Measurements from ENCODE around the gene TGFB2.
"Not testable (repeated sequence)": the region's sequence is repeated elsewhere in the genome, so short reads cannot be mapped to it uniquely, and the experiment has no call there.

TGFB2 gene

GRCh38 chr1:218344814-218345672 lies at the start of gene TGFB2:
Gene TGFB2 (plus strand): TSS chr1:218345336. CDS start chr1:218346702, 1,366 bp downstream.
- in situ Hi-C loops (cut with HindIII; ENCODE audit: low pct_ligation_motif_present, low pct_unique_long_range_greater_than_20kb, low sequenced_read_pairs), result no loop called here

GRCh38 chr1:218296162-218296561 lies 49.0 kb upstream of the TGFB2 start:
- in situ Hi-C loops (cut with HindIII; ENCODE audit: low pct_ligation_motif_present, low pct_unique_long_range_greater_than_20kb, low sequenced_read_pairs), result no loop called here
- DNase-seq, result no peak

More at GRCh38 chr1:218344814-218345672, at the start of gene TGFB2:
- peak; percentile 92 for DNase-seq

GRCh38 chr1:218297461-218297860 lies 47.7 kb upstream of the TGFB2 start:
- DNase-seq, result no peak
- in situ Hi-C loops (cut with HindIII; ENCODE audit: low pct_ligation_motif_present, low pct_unique_long_range_greater_than_20kb, low sequenced_read_pairs), result no loop called here

- no peak for DNase-seq
- in situ Hi-C loops (cut with HindIII; ENCODE audit: low pct_ligation_motif_present, low pct_unique_long_range_greater_than_20kb, low sequenced_read_pairs), result no loop called here
Measured at GRCh38 chr1:218297867-218298266, 47.3 kb upstream of the TGFB2 start.

- in situ Hi-C loops (cut with HindIII; ENCODE audit: low pct_ligation_motif_present, low pct_unique_long_range_greater_than_20kb, low sequenced_read_pairs), result no loop called here
- no peak for DNase-seq
Measured at GRCh38 chr1:218298398-218298797, 46.7 kb upstream of the TGFB2 start.

- in situ Hi-C loops (cut with HindIII; ENCODE audit: low pct_ligation_motif_present, low pct_unique_long_range_greater_than_20kb, low sequenced_read_pairs), result no loop called here
- DNase-seq, result peak; percentile 58
Measured at GRCh38 chr1:218299416-218299815, 45.7 kb upstream of the TGFB2 start.

GRCh38 chr1:218301217-218301616 lies 43.9 kb upstream of the TGFB2 start:
- in situ Hi-C loops (cut with HindIII; ENCODE audit: low pct_ligation_motif_present, low pct_unique_long_range_greater_than_20kb, low sequenced_read_pairs), result no loop called here
- DNase-seq, result no peak

- in situ Hi-C loops (cut with HindIII; ENCODE audit: low pct_ligation_motif_present, low pct_unique_long_range_greater_than_20kb, low sequenced_read_pairs), result no loop called here
- no peak for DNase-seq
Measured at GRCh38 chr1:218302155-218302554, 43.0 kb upstream of the TGFB2 start.

- in situ Hi-C loops (cut with HindIII; ENCODE audit: low pct_ligation_motif_present, low pct_unique_long_range_greater_than_20kb, low sequenced_read_pairs), result no loop called here
- no peak for DNase-seq
Measured at GRCh38 chr1:218303176-218303879, 41.8 kb upstream of the TGFB2 start.

- DNase-seq, result peak; percentile 49
Measured at GRCh38 chr1:218304281-218305039, 40.7 kb upstream of the TGFB2 start.

GRCh38 chr1:218305472-218306064 lies 39.6 kb upstream of the TGFB2 start:
- DNase-seq, result no peak
- in situ Hi-C loops (cut with HindIII; ENCODE audit: low pct_ligation_motif_present, low pct_unique_long_range_greater_than_20kb, low sequenced_read_pairs), result no loop called here

More at GRCh38 chr1:218304281-218305039, 40.7 kb upstream of the TGFB2 start:
- in situ Hi-C loops (cut with HindIII; ENCODE audit: low pct_ligation_motif_present, low pct_unique_long_range_greater_than_20kb, low sequenced_read_pairs), result no loop called here

- in situ Hi-C loops (cut with HindIII; ENCODE audit: low pct_ligation_motif_present, low pct_unique_long_range_greater_than_20kb, low sequenced_read_pairs), result no loop called here
Measured at GRCh38 chr1:218312509-218312908, 32.6 kb upstream of the TGFB2 start.

GRCh38 chr1:218314316-218314715 lies 30.8 kb upstream of the TGFB2 start:
- DNase-seq, result no peak
- in situ Hi-C loops (cut with HindIII; ENCODE audit: low pct_ligation_motif_present, low pct_unique_long_range_greater_than_20kb, low sequenced_read_pairs), result no loop called here

More at GRCh38 chr1:218312509-218312908, 32.6 kb upstream of the TGFB2 start:
- no peak for DNase-seq

GRCh38 chr1:218315638-218316037 lies 29.5 kb upstream of the TGFB2 start:
- DNase-seq, result no peak
- in situ Hi-C loops (cut with HindIII; ENCODE audit: low pct_ligation_motif_present, low pct_unique_long_range_greater_than_20kb, low sequenced_read_pairs), result no loop called here

- in situ Hi-C loops (cut with HindIII; ENCODE audit: low pct_ligation_motif_present, low pct_unique_long_range_greater_than_20kb, low sequenced_read_pairs), result no loop called here
- no peak for DNase-seq
Measured at GRCh38 chr1:218317061-218317460, 28.1 kb upstream of the TGFB2 start.

- DNase-seq; in situ Hi-C loops (cut with HindIII; ENCODE audit: low pct_ligation_motif_present, low pct_unique_long_range_greater_than_20kb, low sequenced_read_pairs): not testable (repeated sequence)
Measured at GRCh38 chr1:218320182-218320581, 25.0 kb upstream of the TGFB2 start.

- DNase-seq, result no peak
- in situ Hi-C loops (cut with HindIII; ENCODE audit: low pct_ligation_motif_present, low pct_unique_long_range_greater_than_20kb, low sequenced_read_pairs), result no loop called here
Measured at GRCh38 chr1:218322762-218323161, 22.4 kb upstream of the TGFB2 start.

- no peak for DNase-seq
- in situ Hi-C loops (cut with HindIII; ENCODE audit: low pct_ligation_motif_present, low pct_unique_long_range_greater_than_20kb, low sequenced_read_pairs), result no loop called here
Measured at GRCh38 chr1:218323568-218324225, 21.4 kb upstream of the TGFB2 start.
